GM21825 (cell line): ENCODE measurements around the gene IRF4.
"Not testable (repeated sequence)": the region's sequence is repeated elsewhere in the genome, so short reads cannot be mapped to it uniquely, and the experiment has no call there.

Experiments
- ATAC-seq: cut with Tn5 transposase; IDR thresholded peaks from one replicate; pipeline ENCODE4 v1.9.1; 2021; ENCODE audit warnings: mild to moderate bottlenecking, moderate library complexity; ENCODE audit not compliant: unreplicated experiment

The IRF4 gene

DNA sequence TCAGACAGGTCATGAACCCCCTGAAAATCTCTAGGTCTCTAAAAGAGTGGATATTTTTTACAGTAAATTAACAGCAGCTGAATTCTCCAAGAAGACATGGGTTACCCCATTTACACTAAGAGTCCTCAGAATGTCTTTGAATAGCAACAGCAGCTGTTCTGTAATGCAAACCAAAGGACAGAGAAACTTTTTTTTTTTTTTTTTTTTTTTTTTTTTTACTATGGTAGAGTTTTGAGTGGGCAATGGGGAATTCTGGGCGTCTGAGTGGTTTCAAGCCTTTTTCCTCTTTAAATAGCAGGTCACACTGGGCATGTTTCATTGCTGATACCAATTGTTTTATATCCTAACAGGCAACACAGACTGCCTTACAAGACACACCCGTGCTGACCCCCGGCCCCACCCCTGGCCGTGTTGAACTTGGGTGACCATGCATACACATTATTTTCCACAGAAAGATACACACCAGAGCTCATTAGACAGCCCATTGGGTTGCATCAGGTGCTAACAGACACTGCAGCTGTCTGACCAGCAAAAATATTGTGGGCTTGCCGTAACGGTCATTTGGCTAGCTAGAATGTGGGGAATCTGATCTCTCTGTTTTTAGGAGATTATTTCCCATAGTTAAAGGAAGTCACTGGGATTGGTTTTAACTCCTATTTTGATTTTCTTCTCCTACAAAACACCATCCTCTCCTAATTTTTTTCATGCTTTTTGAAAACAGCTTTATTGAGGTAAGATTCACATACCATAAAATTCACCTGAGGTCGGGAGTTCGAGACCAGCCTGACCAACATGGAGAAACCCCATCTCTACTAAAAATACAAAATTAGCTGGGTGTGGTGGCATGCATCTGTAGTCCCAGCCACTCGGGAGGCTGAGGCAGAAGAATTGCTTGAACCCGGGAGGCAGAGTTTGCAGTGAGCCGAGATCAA, 26.7 kb upstream of the IRF4 start:
- no peak for ATAC-seq

DNA sequence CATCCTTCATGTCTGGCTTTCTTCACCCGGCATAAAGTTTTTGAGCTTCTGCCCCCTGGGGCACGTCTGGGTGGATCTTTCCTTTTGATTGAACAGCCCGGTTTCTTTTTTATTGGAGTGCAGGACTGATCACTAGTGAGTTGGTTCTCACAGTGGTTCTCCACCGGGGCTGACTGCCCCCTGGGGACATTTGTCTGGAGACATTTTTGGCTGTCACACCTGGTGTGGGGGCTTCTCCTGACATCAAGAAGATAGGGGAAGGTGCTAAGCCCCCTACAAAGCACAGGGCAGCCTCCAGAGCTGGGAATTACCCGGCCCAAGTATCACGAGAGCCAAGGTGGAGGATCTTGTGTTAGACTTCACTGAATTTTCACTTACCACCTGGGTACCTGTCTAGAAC, 25.7 kb upstream of the IRF4 start:
- ATAC-seq, result no peak

DNA sequence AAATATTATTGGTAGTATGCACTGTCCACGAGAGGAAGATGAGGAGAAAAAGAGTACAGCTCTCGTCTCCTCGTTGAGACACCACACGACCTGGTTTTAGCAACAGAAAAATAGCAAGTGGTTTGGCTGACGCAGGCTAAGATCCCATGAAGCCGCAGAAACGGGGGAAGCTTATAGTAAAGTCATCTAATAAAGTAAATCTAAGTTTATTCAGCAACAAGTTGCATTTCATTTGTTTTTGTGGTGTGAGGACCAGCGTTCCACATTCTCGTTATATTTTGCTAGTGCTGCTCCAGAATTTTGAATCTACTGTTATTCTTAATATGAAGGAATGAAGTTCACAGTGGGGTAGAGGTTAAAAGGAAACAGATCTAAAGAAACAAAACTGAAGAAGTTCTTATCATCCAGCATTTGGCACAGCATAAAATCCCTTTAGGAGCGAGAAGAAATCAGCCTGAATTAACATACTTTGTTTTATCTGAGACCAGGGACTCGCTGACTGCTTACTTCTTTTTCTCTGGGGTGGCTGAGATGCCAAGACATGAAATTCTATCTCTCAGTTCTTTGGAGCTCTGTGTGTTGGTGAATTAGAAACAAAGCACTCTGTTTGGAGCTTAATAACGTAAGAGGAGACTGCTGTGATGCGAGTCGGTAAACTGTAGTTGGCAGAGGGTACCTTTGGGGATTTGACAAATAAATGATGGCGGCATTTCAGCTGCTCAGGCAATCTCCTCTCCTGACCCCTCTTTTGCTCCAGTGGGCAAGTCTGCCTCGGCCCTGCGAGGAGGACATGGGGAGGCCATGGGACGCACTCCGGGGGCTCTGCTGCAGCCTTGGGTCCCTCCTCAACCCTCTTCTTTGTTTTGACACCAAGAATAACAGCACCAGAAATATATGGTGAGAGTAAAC, 24.9 kb upstream of the IRF4 start:
- no peak for ATAC-seq

DNA sequence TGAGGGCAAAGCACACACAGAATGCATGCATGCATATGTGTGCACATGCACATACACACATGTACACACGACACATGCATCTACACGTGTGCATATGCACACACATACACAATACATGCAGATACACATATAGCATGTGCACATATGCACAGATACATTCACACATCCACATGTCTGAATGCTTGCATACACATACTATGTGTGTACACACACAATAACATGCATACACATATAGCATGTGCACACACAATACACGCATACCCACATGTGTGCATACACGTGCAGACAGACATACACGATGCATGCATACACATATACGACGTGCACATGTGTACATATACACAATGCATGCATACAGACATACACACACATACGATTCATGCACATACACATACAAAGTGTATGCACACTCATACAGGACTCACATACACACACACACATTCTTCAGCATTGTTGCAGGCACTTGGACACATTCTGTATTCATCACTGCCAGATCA, 24.2 kb upstream of the IRF4 start:
- ATAC-seq, result no peak

DNA sequence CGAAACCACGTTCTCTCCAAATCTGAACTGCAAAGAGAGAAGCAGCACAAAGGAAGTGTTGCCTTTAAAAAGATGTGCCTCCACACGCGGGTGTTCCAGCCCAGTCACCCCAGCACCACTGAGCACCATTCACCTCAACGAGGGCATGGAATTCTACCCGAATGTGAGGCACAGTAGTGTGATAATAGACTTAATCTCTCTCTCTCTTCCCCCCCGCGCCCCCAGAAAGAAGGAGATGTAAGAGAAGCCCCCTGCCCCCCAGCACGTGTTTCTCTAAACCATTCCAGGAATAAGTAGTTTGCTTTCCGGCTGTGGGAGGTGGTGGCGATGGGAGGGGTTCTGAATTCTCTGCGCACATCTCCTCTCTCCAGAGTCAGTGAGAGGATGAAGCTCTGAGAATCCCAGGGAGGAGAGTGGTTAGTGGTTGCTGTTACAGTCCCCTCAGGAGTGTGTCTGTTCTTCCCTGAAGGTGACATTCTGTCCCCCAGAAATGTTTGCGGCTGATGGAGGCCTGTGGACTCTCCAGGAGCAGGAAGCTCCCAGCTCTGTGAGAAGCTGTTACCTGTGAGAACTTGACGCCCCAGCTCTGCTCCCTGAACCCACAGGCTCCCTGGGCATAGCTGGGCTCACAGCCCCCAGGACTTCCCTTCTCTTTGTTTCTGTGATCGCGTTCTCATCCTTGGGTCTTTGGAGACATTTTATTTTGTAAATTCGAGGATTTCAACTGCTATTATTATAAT, 23.5 kb upstream of the IRF4 start:
- no peak for ATAC-seq

DNA sequence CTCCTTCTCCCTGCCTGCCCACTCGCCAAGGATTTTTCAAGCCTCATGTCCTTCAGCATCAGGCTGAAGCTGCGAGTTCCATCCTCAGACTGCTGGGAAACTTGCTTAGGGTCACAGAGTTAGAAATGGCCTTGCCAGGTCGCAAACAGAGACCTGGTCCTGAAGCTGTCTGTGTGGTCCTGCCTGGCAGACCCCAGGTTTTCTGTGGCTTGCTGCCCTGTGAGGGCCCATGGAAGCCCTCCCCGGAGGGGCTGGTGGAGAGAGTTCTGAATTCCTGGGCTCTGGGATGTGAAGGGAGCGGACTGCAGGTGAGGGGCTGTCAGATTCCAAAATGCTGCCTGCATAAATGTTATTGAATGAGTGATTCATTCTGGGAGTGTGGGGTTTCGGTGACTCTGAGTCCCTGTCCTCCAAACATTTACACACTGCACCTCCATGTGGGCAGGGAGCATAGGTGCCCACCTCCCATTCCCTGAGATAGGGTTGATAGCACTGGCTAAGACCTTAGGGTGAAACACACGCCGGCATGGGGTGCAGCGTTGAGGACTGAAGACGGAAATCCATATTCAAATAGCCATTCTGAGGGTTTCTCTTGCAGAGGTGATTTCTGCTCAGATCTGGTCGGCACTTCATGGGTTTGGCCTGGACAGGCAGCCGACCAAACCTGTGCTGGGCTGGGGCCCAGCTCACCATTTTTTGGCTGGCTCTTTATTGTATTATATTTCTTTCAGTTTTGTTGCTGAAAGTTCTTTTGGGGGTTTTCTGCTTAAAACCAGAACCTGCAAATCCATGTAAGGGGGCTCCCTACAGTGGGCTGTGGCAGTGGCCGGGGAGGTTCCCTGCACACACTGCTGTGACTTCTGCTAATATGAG, 21.8 kb upstream of the IRF4 start:
- ATAC-seq, result no peak

DNA sequence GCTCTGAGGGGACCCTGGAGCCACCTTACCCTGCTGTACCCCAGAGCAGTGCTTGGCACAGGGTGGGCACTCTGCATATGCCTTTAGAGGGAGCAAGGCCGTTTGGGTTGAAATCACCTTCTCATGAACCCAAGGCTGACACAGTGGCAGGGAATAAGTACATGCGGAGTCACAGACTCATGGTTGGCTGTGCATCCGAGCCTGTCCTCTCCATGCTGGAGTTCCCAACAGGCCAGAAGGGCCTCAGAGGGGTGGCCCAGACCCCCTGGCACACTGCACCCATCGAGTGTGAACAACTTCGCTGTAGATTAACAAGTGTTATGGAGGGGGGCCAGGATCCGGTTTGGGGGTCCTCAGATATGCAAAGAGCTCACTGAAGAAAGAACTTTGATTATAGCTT, 21.0 kb upstream of the IRF4 start:
- no peak for ATAC-seq

DNA sequence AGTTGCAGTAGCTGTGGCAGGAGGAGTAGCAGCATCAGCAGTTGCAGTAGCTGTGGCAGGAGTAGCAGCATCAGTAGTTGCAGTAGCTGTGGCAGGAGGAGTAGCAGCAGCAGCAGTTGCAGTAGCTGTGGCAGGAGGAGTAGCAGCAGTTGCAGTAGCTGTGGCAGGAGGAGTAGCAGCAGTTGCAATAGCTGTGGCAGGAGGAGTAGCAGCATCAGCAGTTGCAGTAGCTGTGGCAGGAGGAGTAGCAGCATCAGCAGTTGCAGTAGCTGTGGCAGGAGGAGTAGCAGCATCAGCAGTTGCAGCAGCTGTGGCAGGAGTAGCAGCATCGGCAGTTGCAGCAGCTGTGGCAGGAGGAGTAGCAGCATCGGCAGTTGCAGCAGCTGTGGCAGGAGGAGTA, 19.7 kb upstream of the IRF4 start:
- ATAC-seq, result not testable (repeated sequence)

DNA sequence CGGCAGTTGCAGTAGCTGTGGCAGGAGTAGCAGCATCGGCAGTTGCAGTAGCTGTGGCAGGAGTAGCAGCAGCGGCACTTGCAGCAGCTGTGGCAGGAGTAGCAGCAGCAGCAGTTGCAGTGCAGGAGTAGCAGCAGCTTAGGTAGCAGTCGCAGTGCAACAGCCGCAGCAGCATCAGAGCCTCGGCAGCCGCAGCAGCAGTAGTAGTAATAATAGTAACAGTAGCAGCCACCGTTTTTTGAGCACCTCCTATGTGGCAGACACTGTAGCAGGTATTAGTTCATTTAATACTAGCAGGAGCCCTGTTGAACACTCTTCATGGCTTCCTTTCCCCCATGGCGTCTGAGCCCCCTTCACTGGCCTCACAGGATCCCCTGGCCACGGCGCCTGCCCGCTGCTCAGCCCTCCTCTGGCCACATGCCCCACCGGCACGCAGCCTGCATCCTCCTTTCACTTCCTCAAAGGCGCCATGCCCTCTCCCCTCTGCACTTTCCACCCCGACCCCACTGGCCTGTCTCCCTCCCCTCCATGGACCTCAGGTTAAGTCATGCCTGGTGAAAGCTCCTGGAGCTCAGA, 19.1 kb upstream of the IRF4 start:
- ATAC-seq, result peak; percentile 67

DNA sequence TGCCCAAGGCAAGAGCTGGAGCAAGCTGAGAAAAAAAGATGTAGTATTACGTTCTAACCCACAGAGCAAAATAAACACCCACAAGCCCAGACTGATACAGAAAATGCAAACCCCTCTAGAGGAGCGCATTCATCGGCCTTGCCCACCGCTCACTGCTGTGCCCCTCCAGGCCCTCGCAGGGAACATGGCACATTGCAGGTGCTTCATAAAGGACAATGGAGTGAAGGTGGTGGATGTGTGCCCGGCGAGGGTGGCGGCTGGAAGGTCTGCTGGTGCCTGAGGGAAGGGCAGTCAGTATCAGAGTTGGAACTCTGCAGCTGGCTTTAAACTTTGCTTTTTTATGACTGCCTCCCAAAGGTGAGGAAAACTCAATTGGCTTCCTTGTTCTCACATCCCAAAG, 18.5 kb upstream of the IRF4 start:
- no peak for ATAC-seq

DNA sequence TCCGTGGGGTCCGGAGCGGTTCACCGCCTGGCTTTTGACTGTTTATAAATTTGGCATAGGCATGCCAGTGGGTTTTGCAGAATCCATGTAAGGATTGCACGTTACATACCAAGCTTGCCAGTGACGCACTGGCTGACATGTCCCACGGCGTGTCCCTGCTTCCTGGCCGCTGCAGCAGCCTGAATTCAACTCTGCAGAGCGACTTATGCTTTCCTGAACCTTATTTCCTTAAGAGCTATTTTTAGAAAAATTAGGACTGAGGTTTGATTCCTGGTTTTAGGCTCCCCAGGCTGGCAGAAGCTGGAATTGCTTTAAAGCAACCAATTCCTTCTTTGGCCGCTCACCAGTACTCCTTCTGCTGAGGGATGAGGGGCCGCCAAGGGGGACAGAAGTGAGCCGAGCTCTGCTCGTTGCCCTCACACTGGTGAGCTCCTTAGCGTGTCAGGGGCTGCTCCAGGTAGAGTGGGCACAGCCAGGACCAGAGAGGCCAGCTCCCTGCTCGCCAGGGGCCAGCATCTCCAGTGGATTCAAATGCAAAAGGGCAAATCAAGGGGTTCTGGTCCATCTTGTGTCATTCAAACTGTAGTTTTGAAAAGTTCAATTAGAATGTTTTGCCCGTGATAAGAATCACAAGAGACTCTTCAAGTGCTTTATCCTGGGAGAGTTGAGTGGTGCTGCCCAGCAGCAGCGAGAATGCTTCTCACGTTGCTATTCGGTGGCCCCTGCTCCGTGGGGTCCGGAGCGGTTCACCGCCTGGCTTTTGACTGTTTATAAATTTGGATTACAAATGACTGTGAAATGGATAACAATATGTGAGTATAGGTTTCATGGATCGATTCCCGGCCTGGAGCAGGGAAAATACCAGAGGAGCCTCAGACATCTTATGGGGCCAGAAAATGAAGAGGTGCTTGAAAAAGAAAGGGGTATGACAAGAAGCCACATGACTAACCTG, 17.5 kb upstream of the IRF4 start:
- no peak for ATAC-seq

DNA sequence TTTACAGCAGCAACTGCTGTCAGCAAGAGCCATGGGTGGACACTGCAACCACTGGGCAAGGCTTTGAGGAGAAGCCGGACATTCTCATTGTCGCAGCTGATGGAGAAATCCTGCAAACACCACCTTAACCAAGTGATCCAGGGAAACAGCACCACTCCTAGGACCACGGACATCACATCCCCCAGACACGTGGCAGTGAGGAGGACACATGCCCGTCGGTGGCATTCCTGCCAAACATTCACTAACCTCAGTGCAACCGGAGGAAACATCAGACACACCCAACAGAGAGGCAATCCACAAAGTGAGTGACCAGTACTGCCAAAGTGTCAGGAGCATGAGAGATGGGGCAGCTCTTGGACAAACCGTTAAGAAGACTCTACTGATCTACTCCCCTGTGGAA, 16.6 kb upstream of the IRF4 start:
- no peak for ATAC-seq

DNA sequence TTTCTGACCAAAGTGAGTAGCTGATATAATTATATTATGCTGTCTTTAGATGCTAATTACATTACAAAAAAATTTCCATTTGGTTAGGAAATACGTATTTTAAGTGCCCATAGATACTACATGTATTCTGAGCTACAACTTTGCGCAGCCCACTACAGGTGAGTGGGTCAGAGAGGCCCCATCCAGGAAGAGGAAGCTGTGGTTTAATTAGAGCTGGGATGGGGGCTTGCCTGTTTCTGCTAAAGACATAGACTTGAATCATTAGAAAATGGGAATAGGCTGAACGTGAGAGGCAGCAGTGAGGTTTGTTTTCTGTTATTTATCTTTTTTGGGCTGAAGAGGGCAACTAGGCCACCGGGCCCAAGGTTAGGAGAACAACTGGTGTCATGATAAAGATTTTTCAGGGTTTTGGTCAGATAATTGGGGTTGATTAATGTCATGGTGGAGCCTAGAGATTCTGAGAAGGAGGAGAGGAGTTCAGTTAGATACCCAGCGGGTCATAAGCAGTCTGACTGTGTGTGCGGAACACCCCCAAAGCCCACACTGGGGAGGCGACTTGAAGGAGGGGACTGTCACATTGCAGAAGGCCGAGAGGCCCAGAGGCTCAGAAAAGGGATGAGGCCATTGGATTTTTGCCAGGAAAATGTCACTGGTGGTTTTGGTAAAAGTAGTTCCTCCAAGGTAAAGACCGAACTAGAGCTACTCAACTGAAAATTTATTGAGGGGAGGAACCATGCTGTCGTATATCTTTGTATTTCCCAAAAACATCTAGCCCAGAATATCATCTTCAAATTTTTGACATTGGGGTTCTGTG, 14.5 kb upstream of the IRF4 start:
- no peak for ATAC-seq

DNA sequence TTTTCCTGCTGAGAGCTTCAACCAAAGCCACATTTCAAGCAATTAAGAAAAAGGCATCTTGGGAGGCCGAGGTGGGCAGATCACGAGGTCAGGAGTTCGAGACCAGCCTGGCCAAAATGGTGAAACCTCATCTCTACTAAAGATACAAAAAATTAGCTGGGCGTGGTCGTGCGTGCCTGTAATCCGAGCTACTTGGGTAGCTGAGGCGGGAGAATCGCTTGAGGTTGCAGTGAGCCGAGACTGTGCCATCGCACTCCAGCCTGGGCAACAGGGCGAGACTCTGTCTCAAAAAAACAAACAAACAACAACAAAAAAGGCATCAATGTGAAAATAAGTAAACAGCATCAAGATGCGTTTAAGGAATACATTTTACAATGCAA, 13.9 kb upstream of the IRF4 start:
- not testable (repeated sequence) for ATAC-seq

DNA sequence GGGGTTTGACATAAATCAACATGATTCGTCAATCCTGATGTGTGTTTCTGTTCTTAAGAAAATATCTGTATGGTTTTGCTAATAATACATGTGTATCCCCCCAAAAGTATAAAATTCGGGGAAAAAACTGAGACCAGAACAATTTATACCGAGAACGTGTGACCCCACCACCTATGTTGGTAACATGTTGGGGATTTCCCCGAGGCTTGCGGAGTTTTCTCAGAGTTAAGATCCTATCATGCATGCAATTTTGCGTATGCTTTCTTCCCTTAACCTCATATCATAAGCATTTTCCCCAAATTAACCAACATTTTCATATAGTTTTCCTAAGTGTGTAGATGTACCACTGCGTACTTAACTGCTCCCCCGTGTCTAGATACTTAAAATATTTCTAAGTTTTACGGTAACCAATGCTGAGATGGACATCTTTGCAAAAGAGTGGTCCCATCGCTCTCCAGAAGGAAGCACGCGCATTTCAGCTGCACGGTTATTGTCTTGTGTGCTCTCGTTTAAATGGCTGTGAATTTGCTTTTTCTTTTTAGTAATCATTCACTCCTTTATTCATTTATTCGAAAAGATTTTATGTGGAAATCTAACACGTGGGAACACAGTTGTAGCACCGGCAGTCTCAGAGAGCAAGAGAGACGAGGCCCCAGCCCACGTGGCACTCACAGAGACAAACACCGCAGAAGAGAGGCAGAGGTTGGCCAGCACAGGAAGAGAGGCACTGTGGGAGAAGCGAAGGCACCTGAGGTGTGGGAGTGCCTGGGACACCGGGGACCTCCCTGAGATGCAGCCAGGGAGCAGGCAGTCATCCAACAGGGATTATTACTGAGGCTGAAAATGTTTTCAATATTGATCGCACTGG, 13.2 kb upstream of the IRF4 start:
- no peak for ATAC-seq

DNA sequence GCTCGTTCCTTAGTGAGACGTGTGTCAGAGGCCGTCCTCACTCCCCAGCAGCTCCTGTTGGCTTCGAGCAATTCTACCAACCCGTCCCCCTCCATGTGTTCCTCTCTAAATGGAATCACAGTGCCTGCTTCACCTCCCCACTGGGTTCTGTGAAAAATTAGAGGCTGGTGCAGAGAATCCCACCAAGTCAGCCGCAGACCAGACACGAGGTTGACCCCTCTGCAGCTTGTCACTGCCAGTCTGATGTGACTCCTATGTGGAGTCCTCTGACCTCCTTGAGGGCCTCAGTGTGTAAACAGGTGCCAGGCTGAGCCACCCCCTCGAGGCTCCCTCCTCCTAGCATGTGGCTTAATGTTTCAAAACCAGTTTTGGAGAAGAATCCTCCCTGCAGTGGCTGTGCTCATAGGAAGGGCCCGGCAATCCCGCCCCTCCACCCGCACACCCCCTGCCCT, 12.6 kb upstream of the IRF4 start:
- ATAC-seq, result no peak
